Ovary (tissue), 9 donors: ENCODE results near the gene MTR. TPM values are rescaled to one million over a fixed set of nuclear protein-coding genes. Genes with fewer than 3 reads are reported as not detected.

Source experiments
- DNase-seq, 5 donors: peaks; one replicate each; pipeline ENCODE4 v3.0.0-alpha.2; 2019 to 2020
- H3K27ac ChIP-seq, 2 donors: fragments of 200-600 bp; one replicate each; pipeline versions ENCODE4 v1.5.1 to v1.8.0; 2019 to 2022
- H3K27me3 ChIP-seq: fragments of 200-600 bp; one replicate; pipeline ENCODE4 v1.8.0; 2022
- H3K36me3 ChIP-seq: fragments of 200-600 bp; sonication (generic); one replicate; pipeline ENCODE4 v1.5.1; 2019
- H3K4me1 ChIP-seq: one replicate; pipeline ENCODE4 v1.8.1; 2013; ENCODE audit warnings: mild to moderate bottlenecking, moderate library complexity; ENCODE audit not compliant: insufficient read depth
- H3K4me3 ChIP-seq: fragments of 200-600 bp; sonication (generic); one replicate; pipeline ENCODE4 v1.5.1; 2017
- H3K9me3 ChIP-seq, 2 donors: fragments of 200-600 bp in 1 of 2; sonication (generic) in 1 of 2; one replicate each; pipeline versions ENCODE4 v1.5.1 to v1.8.1; 2013 to 2019; ENCODE audit warnings: mild to moderate bottlenecking in 1 of 2, moderate library complexity in 1 of 2
- CTCF ChIP-seq, 3 donors: fragments of 450-650 bp in 2 of 3; fragments of 200-600 bp in 1 of 3; IDR thresholded peaks; one replicate each; pipeline versions ENCODE4 v1.5.1 to v1.8.0; 2016 to 2022; ENCODE audit warnings: antibody characterized with exemption in 3 of 3, mild to moderate bottlenecking in 1 of 3
- EP300 ChIP-seq: sonication (generic); formaldehyde crosslinking; IDR thresholded peaks from one replicate; pipeline ENCODE4 v1.6.1; 2017; ENCODE audit warnings: antibody characterized with exemption
- POLR2A ChIP-seq: fragments of 450-650 bp; IDR thresholded peaks from one replicate; pipeline ENCODE4 v1.6.1; 2017; ENCODE audit warnings: antibody characterized with exemption, mild to moderate bottlenecking, moderate library complexity
- WGBS, 3 donors: extraction: QIAGEN DNeasy Blood & Tissue Kit in 1 of 3; methylation state at CpG; one replicate each; pipeline versions ENCODE4 v1.1.5 to v1.1.7; 2013 to 2017; 5-methylcytosine and 5-hydroxymethylcytosine counted together
- intact Hi-C, 4 donors: fragments of 100-400 bp; cut with DNase I; formaldehyde crosslinking; loops; one replicate each; pipeline versions ENCODE4 v1.11.0 to v1.15.1; 2022 to 2023
- polyA plus RNA-seq, 2 donors: library from polyadenylated mRNA; stranded (reverse); fragments of 200-250 nt in 1 of 2; fragments of 350-450 nt in 1 of 2; fragmentation: Illumina TruSeq in 1 of 2; extraction: RNeasy Lipid Tissue Mini Kit (QIAGEN cat#74804) in 1 of 2; gene quantifications; one replicate each; pipeline ENCODE4 v1.2.3, GENCODE V29; 2013 to 2014
- total RNA-seq, 7 donors: library from RNA; depleted of rRNA in 2 of 7; stranded (reverse); fragments of >200 nt in 2 of 7; fragmentation: NEBNext Ultra II Directional in 3 of 7; extraction: Animal tissue kit (Norgen Biotek cat#: 25700) in 3 of 7; gene quantifications; one replicate each; pipeline versions ENCODE4 v1.1.0 to v1.2.4, GENCODE V29; 2016 to 2023
- donor health status: DM: no; HTN: no; CAD: no; lungs with moderate emphysema.
- donor health status: DM: no; HTN: no; CAD: no.
- donor health status: Bipolar disorder and iron deficiency.
- donor health status: DM: yes; HTN: yes; CAD: no.
- donor health status: DM: no; HTN: no; CAD: no.
- donor health status: DM: yes; HTN: yes; CAD: no.

Gene MTR
- total and polyA plus RNA-seq, 9 donors = 10.2 to 60.8 (median 49.5) TPM

- no peak for DNase-seq
- intact Hi-C loops = no loop called here
- Histone ChIP-seq H3K27me3 (no peaks in the 10 kb centered on the region), H3K27ac (no peak overlapping the region), H3K36me3 (no peaks in the 10 kb centered on the region), H3K4me1 (peaks cover 2% of the 10 kb centered on the region), H3K9me3 (no peaks in the 10 kb centered on the region), H3K4me3 (no peak overlapping the region)
- TF ChIP-seq EP300 (no peak), POLR2A (no peak), CTCF (IDR thresholded peaks at IDR 0.05) (no peak)
- WGBS, 3 donors = 61 to 72% (median 65%) methylated on average over 1 of the region's 1 CpG
Observed at GRCh38 chr1:236809148-236809547, 14.1 kb downstream of the MTR start.

DNA sequence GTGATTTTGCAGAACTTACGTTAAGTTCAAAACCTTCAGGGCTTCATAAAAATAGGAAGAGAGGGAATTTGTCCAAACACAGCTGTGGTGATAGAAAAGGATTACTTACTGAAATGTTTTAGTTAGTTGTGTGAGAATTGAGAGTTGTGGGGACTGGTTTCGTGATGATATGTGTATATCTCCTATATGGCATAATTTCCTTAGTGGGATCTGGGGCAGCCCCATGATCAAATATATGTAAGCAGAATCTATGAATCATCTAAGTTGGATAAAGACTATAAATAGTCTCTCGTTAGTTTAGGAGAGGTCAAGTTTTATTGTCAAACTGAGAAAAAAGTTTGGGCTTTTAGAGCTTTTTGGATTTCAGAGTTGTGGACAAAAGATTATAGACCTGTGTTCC is 14.9 kb downstream of the MTR start:
- Histone ChIP-seq H3K4me3 (no peak overlapping the region), H3K27ac (no peak overlapping the region), H3K36me3 (no peaks in the 10 kb centered on the region), H3K27me3 (no peaks in the 10 kb centered on the region), H3K9me3 (no peaks in the 10 kb centered on the region), H3K4me1 (peaks cover 2% of the 10 kb centered on the region)
- intact Hi-C loops = no loop called here
- WGBS, 3 donors = 92 to 95% (median 93%) methylated on average over 3 of the region's 3 CpGs
- DNase-seq = no peak
- no peak for TF ChIP-seq CTCF (IDR thresholded peaks at IDR 0.05)

DNA sequence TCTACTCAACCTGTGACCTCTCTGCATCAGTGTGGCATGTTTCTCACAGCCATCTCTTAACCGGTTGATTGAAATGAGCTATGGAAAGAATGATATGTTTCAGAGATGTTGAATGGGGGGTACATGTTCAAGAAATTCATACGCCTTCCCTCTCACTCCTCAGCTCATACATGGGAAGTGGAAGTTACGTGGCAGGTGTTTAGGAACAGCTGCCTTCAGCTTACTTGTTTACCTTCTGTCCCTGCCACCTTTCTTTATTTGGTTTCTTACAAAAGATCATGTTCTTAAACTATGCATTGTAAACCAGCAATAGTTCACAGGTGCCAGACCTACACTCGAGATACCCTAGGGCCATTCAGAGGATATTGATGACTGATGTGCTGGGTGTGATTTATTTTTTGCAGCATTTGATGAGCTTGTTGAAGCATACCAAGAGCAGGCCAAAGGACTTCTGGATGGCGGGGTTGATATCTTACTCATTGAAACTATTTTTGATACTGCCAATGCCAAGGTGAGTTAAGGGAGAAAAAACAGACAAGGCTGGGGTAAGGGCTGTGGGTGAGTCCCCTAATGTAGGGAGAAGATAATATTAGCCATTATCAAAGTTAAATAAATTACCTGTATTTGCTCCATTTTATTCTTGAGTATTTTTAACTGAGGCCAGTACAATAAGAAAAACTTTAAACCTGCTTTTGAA is 17.4 kb downstream of the MTR start:
- no peak for DNase-seq

GRCh38 chr1:236815941-236816340 is 20.8 kb downstream of the MTR start:
- no peak for TF ChIP-seq CTCF (IDR thresholded peaks at IDR 0.05)
- TF ChIP-seq POLR2A = no peak
- TF ChIP-seq EP300 = no peak
- no peaks in the 10 kb centered on the region for H3K4me1 ChIP-seq
- no peaks in the 10 kb centered on the region for H3K27me3 ChIP-seq
- DNase-seq = no peak
- no peaks in the 10 kb centered on the region for H3K36me3 ChIP-seq
- H3K4me3 ChIP-seq = no peak overlapping the region
- H3K27ac ChIP-seq = no peak overlapping the region
- H3K9me3 ChIP-seq = no peaks in the 10 kb centered on the region
- 85 to 92% (median 90%) methylated on average over 2 of the region's 2 CpGs for WGBS, 3 donors
- intact Hi-C loops = no loop called here

More for the DNA sequence above, 17.4 kb downstream of the MTR start:
- no peak overlapping the region for H3K4me3 ChIP-seq
- TF ChIP-seq CTCF (IDR thresholded peaks at IDR 0.05) (no peak), EP300 (no peak), POLR2A (no peak)
- no peaks in the 10 kb centered on the region for H3K36me3 ChIP-seq
- no peaks in the 10 kb centered on the region for H3K4me1 ChIP-seq
- H3K27ac ChIP-seq = no peak overlapping the region
- WGBS, 3 donors = 93 to 95% (median 94%) methylated on average over 5 of the region's 5 CpGs
- intact Hi-C loops = no loop called here
- H3K9me3 ChIP-seq = no peaks in the 10 kb centered on the region
- no peaks in the 10 kb centered on the region for H3K27me3 ChIP-seq
